HG03571 (cell line): ENCODE measurements around the gene ZNF469.

ENCODE experiments used
- ATAC-seq: cut with Tn5 transposase; IDR thresholded peaks from one replicate; pipeline ENCODE4 v1.9.1; 2021; ENCODE audit not compliant: unreplicated experiment

The ZNF469 gene, protein sequence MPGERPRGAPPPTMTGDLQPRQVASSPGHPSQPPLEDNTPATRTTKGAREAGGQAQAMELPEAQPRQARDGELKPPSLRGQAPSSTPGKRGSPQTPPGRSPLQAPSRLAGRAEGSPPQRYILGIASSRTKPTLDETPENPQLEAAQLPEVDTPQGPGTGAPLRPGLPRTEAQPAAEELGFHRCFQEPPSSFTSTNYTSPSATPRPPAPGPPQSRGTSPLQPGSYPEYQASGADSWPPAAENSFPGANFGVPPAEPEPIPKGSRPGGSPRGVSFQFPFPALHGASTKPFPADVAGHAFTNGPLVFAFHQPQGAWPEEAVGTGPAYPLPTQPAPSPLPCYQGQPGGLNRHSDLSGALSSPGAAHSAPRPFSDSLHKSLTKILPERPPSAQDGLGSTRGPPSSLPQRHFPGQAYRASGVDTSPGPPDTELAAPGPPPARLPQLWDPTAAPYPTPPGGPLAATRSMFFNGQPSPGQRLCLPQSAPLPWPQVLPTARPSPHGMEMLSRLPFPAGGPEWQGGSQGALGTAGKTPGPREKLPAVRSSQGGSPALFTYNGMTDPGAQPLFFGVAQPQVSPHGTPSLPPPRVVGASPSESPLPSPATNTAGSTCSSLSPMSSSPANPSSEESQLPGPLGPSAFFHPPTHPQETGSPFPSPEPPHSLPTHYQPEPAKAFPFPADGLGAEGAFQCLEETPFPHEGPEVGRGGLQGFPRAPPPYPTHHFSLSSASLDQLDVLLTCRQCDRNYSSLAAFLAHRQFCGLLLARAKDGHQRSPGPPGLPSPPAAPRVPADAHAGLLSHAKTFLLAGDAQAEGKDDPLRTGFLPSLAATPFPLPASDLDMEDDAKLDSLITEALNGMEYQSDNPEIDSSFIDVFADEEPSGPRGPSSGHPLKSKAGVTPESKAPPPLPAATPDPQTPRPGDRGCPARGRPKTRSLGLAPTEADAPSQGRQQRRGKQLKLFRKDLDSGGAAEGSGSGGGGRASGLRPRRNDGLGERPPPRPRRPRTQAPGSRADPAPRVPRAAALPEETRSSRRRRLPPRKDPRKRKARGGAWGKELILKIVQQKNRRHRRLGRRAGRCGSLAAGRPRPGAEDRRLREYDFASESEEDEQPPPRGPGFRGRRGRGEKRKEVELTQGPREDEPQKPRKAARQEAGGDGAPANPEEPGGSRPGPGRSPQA (N-terminal part only)

DNA sequence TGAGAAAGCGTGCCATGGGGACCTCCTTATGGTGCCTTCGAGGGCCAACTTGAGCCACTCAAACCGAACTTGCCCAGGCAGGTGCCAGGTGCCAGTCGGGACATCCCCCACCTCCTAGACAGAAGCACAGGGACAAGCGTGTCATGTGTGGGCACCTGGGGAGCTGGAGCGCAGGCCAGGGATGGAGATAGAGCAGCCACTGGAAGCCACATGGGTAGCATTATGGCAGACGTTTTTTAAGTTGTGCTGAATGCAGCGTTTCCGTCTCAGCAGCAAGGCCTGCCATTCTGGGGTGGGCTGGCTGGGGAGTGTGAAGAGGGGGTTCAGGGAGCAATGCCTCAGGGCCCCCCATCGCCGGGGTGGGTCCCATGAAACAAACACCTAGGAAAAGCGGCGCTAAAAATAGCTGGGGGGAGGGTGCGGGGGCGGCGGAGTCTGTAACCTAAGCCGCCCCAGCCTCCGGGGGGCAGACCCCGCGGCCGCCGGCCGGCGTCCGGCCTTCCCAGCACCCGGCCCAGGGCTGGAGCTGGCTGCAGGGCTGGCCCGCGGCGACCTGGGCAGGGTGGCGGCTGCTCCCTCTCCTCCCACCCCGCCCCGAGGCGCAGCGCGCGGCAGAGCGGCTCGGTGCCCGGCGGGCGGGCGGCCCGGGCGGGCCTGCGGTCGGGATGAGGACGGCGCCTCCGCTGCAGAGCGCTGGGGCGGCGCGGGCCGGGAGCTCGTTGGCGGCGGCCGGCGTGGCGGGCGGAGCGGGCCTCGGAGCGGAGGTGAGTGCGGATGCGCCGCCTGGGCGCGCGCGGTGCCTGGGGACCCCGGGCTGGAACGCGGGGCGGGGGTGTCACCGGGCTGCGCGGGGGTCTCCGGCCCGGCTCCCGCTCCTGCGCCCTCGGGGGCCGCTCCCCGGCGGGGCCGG, at the start of gene ZNF469:
Gene ZNF469, plus strand, starts transcription at position 469 of the 910 bp plus-strand sequence. CDS start 44,512 bp downstream, outside the sequence.
- ATAC-seq: no peak

DNA sequence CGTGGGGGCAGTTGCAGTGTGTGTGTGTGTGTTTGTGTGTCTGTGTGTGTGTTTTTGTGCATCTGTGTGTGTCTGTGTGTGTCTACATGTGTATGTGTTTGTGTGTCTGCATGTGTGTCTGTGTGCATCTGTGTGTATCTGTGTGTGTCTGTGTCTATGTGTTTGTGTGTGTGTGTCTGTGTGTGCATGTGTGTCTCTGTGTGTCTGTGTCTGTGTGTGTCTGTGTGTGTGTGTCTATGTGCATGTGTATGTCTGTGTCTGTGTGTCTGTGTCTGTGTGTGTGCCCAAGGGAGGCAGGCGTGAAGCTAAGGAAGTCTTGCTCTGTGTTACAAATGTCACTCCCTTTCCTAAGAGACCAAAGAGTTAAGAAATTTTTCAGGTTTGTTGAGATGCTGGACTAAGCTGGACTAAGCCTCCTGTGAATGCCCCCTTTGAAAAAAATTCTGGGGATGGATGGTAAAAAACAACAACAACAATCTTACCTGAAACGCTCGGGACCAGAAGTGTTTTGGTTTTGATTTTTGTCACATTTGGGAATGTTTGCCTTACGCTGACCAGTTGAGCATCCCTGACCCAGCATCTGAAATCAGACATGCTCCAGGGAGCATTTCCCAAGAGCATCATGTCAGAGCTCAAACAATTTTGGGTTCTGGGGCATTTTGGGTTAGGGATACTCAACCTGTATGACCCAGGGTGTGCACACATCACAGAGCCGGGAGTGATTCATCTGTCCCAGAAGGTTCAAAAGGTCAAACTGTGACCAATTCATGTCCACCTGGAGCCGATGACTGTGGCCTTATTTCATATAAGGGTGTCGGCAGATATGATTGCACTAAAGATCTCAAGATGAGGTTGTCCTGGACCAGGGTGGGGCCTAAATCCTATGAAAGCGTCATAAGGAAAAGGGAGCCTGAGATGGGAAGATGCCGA, 48.6 kb upstream of the ZNF469 start:
- ATAC-seq: no peak

DNA sequence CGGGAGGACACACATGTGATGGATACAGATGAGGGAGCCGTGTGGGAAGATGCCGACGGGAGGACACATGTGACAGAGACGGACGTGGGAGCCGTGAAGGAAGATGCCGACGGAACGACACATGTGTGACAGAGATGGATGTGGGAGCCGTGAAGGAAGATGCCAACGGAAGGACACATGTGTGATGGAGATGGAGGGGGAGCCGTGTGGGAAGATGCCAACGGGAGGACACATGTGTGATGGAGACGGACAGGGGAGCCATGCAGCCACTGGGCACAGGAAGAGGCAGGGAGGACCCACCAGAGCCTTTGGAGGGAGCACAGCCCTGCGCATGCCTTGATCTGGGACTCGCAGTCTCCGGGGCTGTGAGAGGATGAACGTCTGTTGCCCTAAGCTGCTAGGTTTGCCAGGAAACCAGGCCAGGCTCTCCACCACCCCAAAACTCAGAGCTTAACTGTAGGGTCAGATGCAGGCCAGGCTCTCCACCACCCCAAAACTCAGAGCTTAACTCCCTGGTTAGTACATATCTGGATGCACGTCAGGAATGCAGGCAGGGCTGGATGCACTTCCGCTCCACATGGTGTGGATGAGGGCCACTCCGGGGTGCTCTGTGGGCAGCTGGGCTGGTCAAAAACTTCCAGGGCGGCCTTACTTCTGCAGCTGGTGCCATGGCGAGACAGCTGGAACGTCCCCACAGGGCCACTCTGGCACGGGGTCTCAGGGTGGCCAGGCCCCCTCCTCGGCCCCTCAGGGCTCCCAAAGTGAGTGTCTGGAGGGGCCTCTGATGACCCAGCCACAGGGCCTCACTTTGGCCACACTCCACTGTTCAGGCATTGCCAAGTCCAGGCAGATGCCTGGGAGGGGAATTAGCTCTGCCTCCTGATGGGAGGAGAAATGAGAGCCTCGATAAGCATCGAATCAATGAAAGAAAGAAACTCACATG, 47.7 kb upstream of the ZNF469 start:
- ATAC-seq: no peak

DNA sequence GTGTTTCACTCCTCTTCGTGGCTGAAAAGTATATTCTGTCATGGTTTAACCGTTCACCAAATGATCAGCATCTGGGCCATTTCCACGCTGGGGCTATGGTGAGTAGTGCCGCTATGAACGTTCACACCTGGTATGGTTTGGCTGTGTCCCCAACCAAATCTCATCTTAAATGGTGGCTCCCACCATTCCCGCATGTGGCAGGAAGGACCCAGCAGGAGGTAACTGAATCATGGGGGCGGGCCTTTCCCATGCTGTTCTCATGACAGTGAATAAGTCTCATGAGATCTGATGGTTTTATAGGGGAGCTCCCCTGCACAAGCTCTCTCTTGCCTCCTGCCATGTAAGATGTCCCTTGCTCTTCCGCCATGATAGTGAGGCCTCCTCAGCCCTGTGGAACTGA, 45.7 kb upstream of the ZNF469 start:
- no peak for ATAC-seq

DNA sequence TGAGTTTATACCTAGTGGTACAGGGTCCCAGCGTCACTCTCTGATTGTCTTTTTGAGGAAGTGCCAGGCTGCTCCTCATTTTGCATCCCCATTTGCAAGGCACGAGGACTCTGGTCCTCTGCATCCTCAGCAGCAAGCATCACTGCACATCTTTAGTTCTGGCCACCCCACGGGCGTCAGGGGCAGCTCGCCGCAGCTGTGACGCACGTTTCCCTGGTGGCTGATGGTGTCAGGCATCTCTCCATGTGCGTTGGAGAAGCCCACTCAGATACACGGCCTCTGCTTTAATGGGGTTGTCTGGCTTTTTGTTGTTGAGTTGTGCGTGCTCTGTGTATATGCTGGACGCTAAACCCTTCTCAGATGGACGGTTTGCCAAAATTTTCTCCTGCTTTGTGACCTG, 45.2 kb upstream of the ZNF469 start:
- no peak for ATAC-seq

DNA sequence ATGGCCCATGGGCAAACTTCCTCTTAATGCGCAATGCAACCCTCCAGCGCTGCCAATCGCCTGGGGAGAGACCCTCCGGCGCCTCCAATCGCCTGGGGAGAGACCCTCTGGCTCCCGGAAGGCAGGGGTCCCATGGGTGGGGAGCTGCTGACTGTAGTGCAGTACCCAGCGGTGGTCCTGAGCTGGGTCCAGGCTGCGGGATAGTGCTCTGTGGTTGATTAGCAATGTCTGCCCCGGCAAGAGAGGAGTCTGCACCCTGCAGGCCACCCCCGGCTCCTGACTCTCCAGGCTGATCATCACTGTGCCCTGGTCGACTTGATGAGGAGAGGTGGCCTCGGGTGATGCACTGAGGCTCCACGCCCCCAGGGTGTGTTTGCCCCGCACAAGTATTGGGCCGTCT, 44.6 kb upstream of the ZNF469 start:
- no peak for ATAC-seq

DNA sequence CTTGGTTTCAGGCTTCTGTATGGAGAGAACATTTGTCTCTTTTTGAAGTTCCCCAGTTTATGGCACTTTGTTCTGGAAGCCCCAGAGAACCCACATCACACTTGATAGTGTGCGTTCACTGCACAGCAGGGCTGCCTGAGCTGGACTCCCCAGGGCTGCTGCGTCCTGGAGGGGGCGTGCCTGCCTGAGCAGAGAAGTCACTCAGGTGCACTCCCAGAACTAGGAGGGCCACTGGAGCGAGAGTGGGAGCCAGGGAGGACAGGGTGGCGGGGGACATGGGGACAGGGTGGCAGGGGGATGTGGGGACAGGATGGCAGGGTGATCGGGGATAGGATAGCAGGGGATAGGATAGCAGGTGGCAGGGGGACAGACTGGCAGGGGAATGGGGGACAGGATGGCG, 43.9 kb upstream of the ZNF469 start:
- ATAC-seq: no peak

DNA sequence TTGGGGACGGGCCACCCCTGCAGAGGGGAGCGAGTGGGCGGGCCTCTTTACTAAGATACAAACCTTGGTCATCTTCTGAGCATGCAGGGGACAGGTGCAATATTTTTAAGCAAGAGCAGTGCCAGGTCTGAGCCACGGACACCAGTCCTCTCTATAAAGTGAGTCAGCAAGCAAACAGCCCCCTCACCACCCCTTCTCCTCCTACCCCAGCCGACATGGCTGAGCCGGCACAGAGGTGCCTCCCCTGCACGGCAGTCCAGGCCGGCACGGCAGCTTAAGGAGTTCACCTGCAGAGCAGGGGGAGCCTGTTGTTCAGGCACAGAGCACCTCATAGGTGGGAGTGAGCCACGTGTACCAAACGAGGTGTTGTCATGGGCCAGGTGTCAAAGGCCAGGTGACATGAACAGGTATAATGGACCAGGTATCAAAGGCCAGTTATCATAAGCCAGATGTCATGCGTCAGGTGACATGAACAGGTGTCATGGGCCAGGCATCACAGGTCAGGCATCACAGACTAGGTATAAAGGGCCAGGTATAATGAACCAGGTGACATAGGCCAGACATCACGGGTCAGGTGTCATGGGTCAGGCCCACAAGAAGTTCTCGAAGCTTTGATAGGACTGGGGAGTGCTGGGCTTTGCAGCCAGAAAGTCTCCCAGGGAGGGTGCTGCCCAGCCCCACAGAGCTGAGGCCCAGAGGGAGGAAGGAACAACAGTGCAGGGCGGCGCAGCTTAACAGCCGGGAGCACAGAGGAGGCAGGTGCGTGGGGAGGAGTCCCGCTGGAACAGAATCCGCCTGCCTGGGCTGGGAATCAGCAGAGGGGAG, 42.6 kb upstream of the ZNF469 start:
- ATAC-seq: no peak

DNA sequence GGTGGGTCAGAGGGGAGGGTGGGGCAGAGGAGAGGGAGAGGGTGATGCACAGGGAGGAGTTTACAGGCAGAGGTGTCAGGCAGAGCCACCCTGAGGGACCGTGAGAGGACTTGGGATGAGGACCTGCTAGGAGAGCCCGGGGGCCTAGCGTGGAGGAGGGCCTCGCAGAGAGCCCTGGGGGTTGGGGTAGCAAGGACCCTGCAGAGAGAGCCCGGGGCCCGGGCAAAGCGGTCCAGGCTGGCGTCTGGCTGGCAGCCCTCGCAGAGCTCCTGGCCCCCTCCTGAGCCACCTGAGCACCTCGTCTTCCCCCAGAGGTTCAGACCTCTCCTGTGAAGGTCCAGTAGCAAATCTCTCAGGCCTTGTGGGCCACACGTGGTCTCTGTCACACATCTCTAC, 42.0 kb upstream of the ZNF469 start:
- no peak for ATAC-seq

DNA sequence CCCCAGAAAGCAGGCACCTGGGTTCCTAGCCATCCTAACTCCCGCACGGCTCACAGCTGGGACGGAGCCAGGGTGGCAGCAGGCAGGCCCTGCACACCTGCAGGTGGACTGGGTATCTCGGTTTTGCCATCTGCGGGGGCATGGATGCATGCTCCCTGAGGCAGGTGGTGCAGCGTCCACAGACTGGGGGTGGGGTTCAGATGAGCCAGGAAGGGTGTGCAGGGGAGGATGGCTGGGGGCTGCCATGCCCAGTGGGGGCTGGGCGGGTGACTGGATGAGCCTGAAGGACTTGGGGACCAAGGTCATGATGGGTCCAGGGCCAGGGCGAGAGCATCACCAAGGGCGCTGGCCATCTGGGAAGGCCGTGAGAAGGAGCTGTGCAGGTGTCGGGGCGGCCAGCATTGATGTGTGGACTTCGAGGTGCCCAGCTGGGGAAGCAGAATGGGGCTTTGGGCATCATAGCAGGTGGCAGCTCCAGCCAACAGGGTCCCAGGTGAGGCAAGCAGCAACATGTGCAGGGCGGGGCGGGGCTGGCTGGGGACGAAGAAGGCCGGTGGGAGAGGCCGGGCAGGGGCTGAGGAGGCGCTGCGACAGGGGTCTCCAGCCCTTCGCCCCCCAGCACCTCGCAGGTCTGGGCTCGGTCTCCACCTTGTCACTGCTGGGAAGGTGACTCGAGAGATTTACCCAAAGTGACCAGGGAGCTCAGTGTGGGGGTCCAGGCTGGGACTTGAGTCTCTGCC, 41.0 kb upstream of the ZNF469 start:
- no peak for ATAC-seq

DNA sequence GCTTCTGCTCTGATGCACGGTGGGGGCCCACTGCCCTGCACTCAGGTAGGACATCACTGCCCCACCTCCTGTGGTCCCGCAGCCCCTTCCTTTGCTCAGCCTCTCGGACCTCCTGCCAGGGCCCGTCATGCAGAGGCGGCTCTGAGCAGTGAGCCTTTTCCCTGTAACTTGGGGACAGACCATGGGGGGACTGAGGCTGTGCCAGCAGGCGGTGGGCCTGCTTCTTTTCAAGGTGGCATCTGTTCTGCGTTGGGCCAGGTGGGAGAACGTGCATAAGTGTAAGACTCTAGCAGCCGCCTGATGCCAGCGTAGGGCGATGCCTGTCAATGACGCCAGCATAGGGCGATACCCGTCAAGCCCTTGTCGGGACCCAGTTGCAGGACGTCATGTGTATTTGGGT, 40.3 kb upstream of the ZNF469 start:
- ATAC-seq: no peak

DNA sequence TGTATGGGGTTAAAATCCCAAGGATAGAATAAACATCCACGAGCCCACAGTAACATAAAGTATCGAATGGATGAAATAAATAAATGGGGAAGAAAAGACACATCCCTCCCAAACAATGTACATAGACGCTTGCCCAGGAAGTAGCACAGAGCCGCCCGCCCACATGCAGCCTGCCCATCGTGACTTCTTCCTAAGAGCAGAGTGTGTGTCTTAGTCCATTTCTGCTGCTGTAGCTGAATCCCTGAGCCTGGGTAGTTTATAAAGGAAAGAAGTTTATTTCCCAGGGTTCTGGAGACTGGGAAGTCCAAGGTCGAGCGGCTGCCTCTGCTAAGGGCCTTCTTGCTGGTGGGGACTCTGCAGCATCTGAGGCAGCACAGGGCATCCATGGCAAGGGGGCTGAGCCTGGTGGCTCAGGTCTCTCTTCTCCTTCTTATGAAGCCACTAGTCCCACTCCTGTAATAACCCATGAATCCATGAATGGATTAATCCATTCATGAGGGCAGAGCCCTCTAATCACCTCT, 39.4 kb upstream of the ZNF469 start:
- no peak for ATAC-seq

DNA sequence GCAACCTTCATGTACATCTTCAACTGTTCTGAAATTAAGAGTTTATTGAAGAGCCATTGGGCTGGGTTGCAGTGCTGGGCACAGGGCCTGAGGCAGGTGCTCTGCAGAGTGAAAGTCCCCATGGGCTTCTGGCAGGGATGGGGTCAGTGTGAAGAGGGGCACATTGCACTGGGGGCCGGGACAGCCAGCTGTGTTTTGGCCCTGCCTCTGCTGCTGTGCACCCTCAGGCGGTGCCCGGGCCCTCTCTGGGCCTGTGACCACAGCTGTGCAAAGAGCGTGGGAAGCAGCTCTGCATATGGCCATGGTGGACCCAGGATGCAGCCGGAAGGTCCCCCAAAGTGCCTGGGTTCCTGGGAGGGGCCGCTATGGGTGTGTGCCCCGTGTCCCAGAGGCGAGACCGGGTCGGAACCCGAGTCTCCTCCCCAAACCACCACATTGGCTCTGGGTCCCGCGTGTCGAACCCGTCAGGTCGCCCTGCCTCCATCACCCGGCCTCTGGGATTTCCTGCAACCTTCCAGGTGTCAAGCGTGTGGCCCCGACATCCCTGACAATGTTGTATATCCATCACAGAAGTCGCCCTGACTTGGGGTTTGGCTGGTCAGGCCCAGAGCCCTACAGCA, 38.2 kb upstream of the ZNF469 start:
- ATAC-seq: no peak

DNA sequence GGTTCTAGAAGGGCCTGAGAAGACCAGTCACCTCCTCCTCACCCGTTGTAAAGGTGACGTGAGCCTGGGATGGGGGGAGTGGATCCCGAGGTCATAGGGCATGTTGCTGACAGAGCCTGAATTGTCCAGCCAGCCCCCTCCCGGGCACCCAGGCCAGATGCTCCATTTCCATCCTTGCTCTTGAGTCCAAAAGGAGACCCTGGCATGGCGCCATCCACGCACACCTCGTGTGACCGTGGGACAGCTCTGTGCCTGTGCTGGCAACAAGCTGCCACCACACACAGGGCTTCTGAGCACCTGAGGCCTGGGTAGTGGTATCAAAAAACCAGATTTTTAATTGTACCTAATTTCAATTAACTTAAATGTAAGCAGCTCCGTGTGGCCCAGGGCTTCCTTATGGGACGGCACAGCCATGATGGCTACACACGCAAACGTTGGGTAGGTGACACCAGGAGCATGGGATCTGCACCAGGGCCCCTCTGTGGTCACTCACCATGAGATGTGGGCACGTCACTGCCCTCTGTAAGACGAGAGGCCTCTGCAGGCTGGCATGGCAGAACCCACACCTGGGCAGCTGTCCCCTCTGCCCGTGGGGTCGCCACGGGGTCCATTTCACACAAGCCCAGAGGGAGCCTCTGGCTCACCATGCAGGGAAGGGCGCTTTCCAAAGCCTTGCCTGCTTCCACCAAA, 37.6 kb upstream of the ZNF469 start:
- no peak for ATAC-seq

DNA sequence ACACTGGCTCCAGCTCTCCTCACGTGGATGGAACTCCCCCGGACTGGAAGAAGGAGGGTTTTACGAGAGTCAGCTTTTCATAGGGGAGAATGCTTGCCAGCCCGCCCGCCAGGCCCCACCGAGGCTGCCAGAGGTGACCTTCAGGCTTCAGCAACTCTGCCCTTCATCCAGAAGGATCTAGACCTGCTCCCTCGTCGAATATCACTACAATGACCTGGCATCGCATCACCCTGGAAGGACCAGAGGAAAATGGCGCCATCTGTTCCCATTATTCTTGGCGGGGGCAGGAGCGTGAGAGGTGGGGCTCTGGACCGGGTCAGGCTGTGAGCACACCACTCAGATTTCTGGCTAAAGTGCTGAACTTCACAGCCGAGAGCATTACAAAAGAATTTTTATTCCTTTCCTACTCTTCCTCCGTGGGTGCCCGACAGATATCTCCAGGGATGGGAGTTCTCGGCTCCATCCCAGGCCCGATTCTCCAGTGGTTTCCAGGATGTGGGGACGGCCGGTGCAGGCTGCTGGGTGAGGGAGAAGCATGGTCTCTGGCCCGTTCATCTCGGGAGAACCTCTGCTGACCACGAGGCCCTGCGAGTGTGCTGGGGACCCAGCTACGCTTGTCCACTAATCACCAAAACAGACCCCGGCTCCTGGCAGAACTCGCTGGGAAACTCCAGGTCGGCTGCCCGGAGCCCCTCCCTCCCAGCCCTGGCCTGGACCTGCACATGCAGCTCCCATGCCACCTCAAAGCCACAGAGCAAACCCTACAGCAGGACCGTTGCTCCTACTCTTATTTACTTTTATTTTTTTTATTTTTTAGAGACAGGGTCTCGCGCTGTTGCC, 36.8 kb upstream of the ZNF469 start:
- ATAC-seq: no peak
